Measurements from ENCODE around the gene ULK1.

The ULK1 gene

DNA sequence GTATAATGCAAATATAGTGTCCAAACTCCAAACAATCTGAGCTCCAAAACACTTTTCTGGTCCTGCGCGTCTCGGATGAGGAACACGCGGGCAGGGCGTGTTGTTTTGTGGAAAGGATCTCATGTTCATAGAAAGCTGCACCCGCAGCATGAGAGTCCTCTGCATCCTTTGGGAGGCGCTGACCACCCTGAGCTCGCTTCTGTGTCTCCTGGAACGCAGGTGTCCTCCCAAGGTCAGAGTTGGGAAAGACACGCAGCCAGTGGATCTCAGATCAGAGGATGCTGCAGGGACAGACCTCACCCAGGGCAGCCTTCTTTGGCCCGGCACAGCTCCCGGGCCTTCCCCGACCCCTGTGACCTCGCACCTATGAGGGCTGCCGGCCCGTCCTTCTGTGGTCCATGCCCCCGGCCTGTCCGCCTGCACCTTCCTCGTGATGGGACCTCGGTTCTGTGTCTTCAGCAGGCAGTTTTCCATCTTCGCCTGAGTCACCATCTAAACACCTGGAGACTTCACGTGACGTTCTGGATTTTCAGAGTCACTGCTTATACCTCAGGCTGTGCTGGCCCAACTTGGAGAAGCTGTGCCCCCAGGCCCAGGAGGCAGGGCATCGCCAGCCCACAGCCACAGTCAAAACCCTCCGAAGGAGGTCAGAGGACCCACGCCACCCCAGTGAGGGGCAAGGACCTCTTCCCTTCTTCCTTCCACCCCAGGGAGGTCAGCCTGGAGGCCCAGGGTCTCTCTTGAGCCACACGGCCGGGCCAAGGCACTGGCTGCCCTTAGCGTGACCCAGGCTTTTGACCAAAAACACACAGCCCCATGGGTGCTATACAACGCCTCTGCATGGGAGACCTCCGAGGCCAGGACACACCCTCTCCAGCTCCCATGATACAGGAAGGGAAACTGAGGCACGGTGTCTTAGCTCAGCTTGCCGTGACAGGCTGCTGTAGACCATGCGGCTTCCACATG, 40.3 kb upstream of the ULK1 start:
- Histone ChIP-seq H3K36me3 (ENCODE audit: low read depth) (no peaks in the 10 kb centered on the region), H3K27ac (ENCODE audit: poor library complexity, severe bottlenecking) (no peak overlapping the region)
- no peak; the same call in 2 of the 3 replicates for ATAC-seq (ENCODE audit: low read depth)

GRCh38 chr12:131854861-131855476, 39.5 kb upstream of the ULK1 start:
- H3K27me3 ChIP-seq (ENCODE audit: insufficient read depth, poor library complexity, severe bottlenecking): no peaks in the 10 kb centered on the region
- H3K4me1 ChIP-seq (ENCODE audit: insufficient read depth, poor library complexity, severe bottlenecking): peaks cover 1% of the 10 kb centered on the region
- no peaks in the 10 kb centered on the region for H3K36me3 ChIP-seq (ENCODE audit: low read depth)
- DNase-seq (ENCODE audit: low spot score) (no peak), ATAC-seq (ENCODE audit: low read depth) (no peak)
- H3K27ac ChIP-seq (ENCODE audit: poor library complexity, severe bottlenecking): no peak overlapping the region
- H3K9me3 ChIP-seq (ENCODE audit: severe bottlenecking): no peaks in the 10 kb centered on the region
- H3K4me3 ChIP-seq (ENCODE audit: severe bottlenecking): no peak overlapping the region
- TF ChIP-seq, protein P1, sequence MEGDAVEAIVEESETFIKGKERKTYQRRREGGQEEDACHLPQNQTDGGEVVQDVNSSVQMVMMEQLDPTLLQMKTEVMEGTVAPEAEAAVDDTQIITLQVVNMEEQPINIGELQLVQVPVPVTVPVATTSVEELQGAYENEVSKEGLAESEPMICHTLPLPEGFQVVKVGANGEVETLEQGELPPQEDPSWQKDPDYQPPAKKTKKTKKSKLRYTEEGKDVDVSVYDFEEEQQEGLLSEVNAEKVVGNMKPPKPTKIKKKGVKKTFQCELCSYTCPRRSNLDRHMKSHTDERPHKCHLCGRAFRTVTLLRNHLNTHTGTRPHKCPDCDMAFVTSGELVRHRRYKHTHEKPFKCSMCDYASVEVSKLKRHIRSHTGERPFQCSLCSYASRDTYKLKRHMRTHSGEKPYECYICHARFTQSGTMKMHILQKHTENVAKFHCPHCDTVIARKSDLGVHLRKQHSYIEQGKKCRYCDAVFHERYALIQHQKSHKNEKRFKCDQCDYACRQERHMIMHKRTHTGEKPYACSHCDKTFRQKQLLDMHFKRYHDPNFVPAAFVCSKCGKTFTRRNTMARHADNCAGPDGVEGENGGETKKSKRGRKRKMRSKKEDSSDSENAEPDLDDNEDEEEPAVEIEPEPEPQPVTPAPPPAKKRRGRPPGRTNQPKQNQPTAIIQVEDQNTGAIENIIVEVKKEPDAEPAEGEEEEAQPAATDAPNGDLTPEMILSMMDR (IDR thresholded peaks at IDR 0.05; ENCODE audit: poor library complexity, severe bottlenecking): no peak

More for the DNA sequence above, 40.3 kb upstream of the ULK1 start:
- H3K4me3 ChIP-seq (ENCODE audit: severe bottlenecking): no peak overlapping the region
- TF ChIP-seq, protein P1 (IDR thresholded peaks at IDR 0.05; ENCODE audit: poor library complexity, severe bottlenecking): no peak
- no peaks in the 10 kb centered on the region for H3K4me1 ChIP-seq (ENCODE audit: insufficient read depth, poor library complexity, severe bottlenecking)
- no peak for DNase-seq (ENCODE audit: low spot score)
- no peaks in the 10 kb centered on the region for H3K27me3 ChIP-seq (ENCODE audit: insufficient read depth, poor library complexity, severe bottlenecking)
- H3K9me3 ChIP-seq (ENCODE audit: severe bottlenecking): no peaks in the 10 kb centered on the region

DNA sequence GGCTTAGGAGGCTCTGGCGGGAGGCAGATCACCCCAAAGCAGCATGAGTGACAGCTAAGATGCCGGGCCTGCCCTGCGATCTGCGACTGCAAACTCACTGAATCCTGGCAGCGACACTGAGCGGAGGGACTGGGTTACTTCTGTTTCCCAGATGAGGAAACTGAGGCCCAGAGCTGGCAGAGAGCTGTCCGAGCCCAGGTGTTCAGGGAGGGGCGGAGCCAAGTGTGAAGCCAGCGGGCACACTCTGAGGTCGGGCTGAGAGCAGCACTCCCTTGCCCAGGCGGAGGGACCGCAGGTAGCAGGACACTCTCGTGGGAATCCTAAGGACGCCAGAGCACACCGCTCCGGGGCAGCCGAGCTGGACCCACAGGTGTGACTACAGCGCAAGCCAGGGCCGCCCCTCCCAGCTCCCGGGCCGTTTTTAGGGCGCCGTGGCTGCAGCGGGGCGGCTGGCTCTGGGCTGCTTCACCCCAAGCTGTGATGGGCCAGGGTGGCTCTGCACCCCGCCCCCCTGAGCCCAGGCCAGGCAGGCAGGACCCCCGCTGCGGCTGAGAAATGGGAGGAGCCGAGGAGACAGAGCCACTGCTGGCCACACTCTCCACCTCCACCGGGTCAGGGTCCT, 38.8 kb upstream of the ULK1 start:
- H3K4me1 ChIP-seq (ENCODE audit: insufficient read depth, poor library complexity, severe bottlenecking): peaks cover 8% of the 10 kb centered on the region
- no peak for ATAC-seq (ENCODE audit: low read depth)
- no peaks in the 10 kb centered on the region for H3K9me3 ChIP-seq (ENCODE audit: severe bottlenecking)
- TF ChIP-seq, protein P1 (IDR thresholded peaks at IDR 0.05; ENCODE audit: poor library complexity, severe bottlenecking): no peak
- no peaks in the 10 kb centered on the region for H3K27me3 ChIP-seq (ENCODE audit: insufficient read depth, poor library complexity, severe bottlenecking)
- H3K36me3 ChIP-seq (ENCODE audit: low read depth): no peaks in the 10 kb centered on the region
- no peak overlapping the region for H3K4me3 ChIP-seq (ENCODE audit: severe bottlenecking)
- H3K27ac ChIP-seq (ENCODE audit: poor library complexity, severe bottlenecking): no peak overlapping the region
- DNase-seq (ENCODE audit: low spot score): no peak

DNA sequence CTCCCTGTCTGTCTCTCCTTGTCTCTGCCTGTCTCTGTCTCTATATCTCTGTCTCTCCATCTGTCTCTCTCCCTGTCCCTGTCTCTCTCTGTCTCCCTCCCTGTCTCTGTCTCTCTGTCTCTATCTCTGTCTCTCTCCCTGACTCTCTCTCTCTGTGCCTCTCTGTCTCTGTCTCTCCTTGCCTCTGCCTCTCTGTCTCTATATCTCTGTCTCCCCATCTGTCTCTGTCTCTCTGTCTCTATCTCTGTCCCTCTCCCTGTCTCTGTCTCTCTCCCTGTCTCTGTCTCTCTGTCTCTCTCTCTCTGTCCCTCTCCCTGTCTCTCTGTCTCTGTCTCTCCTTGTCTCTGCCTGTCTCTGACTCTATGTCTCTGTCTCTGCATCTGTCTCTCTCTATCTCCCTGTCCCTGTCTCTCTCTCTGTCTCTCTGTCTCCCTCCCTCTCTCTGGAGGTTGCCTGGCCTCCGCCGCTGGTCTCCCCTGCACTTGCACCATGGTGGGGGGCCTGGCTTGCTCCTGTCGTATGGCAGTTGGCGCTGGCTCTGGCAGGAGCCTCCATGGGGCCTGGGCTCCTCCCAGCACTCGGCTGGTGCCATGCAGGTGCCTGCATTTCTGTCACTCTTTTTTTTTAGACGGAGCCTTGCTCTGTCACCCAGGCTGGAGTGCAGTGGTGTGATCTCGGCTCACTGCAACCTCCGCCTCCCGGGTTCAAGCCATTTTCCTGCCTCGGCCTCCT, 37.9 kb upstream of the ULK1 start:
- Histone ChIP-seq H3K27me3 (ENCODE audit: insufficient read depth, poor library complexity, severe bottlenecking) (no peaks in the 10 kb centered on the region), H3K36me3 (ENCODE audit: low read depth) (no peaks in the 10 kb centered on the region), H3K27ac (ENCODE audit: poor library complexity, severe bottlenecking) (no peak overlapping the region), H3K4me1 (ENCODE audit: insufficient read depth, poor library complexity, severe bottlenecking) (peaks cover 15% of the 10 kb centered on the region), H3K9me3 (ENCODE audit: severe bottlenecking) (no peaks in the 10 kb centered on the region), H3K4me3 (ENCODE audit: severe bottlenecking) (no peak overlapping the region)
- ATAC-seq (ENCODE audit: low read depth) (no peak), DNase-seq (ENCODE audit: low spot score) (no peak)
- TF ChIP-seq, protein P1 (IDR thresholded peaks at IDR 0.05; ENCODE audit: poor library complexity, severe bottlenecking): no peak
